Loucy (cell line): ENCODE measurements around the gene MAP4K2.

Source experiments
- CTCF ChIP-seq: fragments of 200-600 bp; sonication (generic); conservative IDR thresholded peaks from 2 replicates; pipeline ENCODE4 v1.5.1; 2014; ENCODE audit warnings: mild to moderate bottlenecking, antibody characterized with exemption, low read length
- EZH2phosphoT487 ChIP-seq: fragments of 200-600 bp; IDR thresholded peaks from 2 replicates; pipeline ENCODE4 v1.6.1; 2018; ENCODE audit warnings: antibody characterized with exemption, mild to moderate bottlenecking, moderate library complexity, borderline replicate concordance

GRCh38 chr11:64843686-64844329, 40.8 kb upstream of the MAP4K2 start:
- TF ChIP-seq CTCF (no peak), EZH2phosphoT487 (no peak)
